Endothelial cell of umbilical vein (primary cell): ENCODE results near the gene PLXNB1. TPM values are rescaled to one million over a fixed set of nuclear protein-coding genes. Genes with fewer than 3 reads are reported as not detected.

ENCODE experiments used
- BruUV-seq: library from RNA; stranded (reverse); fragments of 400-500 nt; replicated peaks from 2 replicates; lab custom pipeline; 2021; lab: Mats Ljungman, UMichigan
- CTCF ChIA-PET: fragments of 300-600, 350-600 bp; sonication (Branson Sonifier 250); formaldehyde crosslinking; loops from one replicate; lab custom pipeline; 2021; ENCODE audit warnings: antibody characterized with exemption, inconsistent platforms; lab: Charles Lee
- POLR2A ChIA-PET: fragments of 300-600, 350-600 bp; sonication (Branson Sonifier 250); formaldehyde crosslinking; loops from one replicate; lab custom pipeline; 2021; ENCODE audit warnings: antibody characterized with exemption, inconsistent platforms; lab: Charles Lee
- DNase-seq: peaks from one replicate; pipeline ENCODE4 v3.0.0-alpha.2; 2011; ENCODE audit warnings: low read depth, low spot score
- FAIRE-seq: peaks from 2 replicates; lab custom pipeline; 2011; peaks lifted over from hg19 to GRCh38; lab: Jason Lieb, UNC
- H2AFZ ChIP-seq: 2 replicates; pipeline ENCODE4 v1.6.0; 2012; ENCODE audit warnings: low read depth, low read length, control low read depth, inconsistent platforms
- H3K27ac ChIP-seq: 2 replicates; pipeline ENCODE4 v1.5.1; 2011; ENCODE audit warnings: low read depth, mild to moderate bottlenecking, control low read depth, low read length, moderate library complexity; ENCODE audit not compliant: insufficient read depth
- H3K27me3 ChIP-seq, 2 experiments: 2 replicates each; pipeline versions ENCODE4 v1.6.0 to v1.6.1; 2011; ENCODE audit warnings: low read length in 2 of 2, mixed read lengths in 1 of 2; ENCODE audit not compliant: control insufficient read depth in 2 of 2, insufficient read depth in 2 of 2
- H3K36me3 ChIP-seq, 2 experiments: 2 replicates in 1 of 2; 3 replicates in 1 of 2; pipeline ENCODE4 v1.5.1; 2011; ENCODE audit warnings: low read length in 2 of 2, mild to moderate bottlenecking in 1 of 2, moderate library complexity in 1 of 2; ENCODE audit not compliant: control insufficient read depth in 2 of 2, insufficient read depth in 2 of 2; ENCODE audit errors: extremely low read depth in 1 of 2
- H3K4me1 ChIP-seq: 3 replicates; pipeline ENCODE4 v1.5.1; 2011; ENCODE audit warnings: mild to moderate bottlenecking, low read length; ENCODE audit not compliant: control insufficient read depth, insufficient read depth; ENCODE audit errors: extremely low read depth
- H3K4me2 ChIP-seq: 2 replicates; pipeline ENCODE4 v1.6.1; 2011; ENCODE audit warnings: low read length, control low read depth, mixed read lengths; ENCODE audit not compliant: insufficient read depth
- H3K4me3 ChIP-seq, 3 experiments: fragments of 200-600 bp in 1 of 3; sonication (generic), shearing (Covaris generic) in 1 of 3; replicated peaks in 1 of 3; 2 replicates each; pipeline ENCODE4 v1.5.1; 2011 to 2016; ENCODE audit warnings: control low read depth in 3 of 3, low read length in 3 of 3, mild to moderate bottlenecking in 2 of 3, inconsistent platforms in 1 of 3, low read depth in 1 of 3, moderate library complexity in 1 of 3; ENCODE audit not compliant: insufficient read depth in 1 of 3
- H3K79me2 ChIP-seq: 2 replicates; pipeline ENCODE4 v1.6.0; 2012; ENCODE audit warnings: low read length, inconsistent platforms; ENCODE audit not compliant: control insufficient read depth, insufficient read depth
- H3K9ac ChIP-seq: replicated peaks from 2 replicates; pipeline ENCODE3; 2011; ENCODE audit warnings: low read length, control low read depth; ENCODE audit not compliant: insufficient read depth; ENCODE audit errors: extremely low read depth
- H3K9me1 ChIP-seq: replicated peaks from 3 replicates; pipeline ENCODE4 v1.6.0; 2011; ENCODE audit warnings: mild to moderate bottlenecking, low read length; ENCODE audit not compliant: control insufficient read depth, insufficient read depth; ENCODE audit errors: extremely low read depth
- H3K9me3 ChIP-seq: replicated peaks from 2 replicates; pipeline ENCODE4 v1.5.1; 2012; ENCODE audit warnings: low read length, inconsistent platforms; ENCODE audit not compliant: control insufficient read depth, insufficient read depth
- H4K20me1 ChIP-seq: replicated peaks from 2 replicates; pipeline ENCODE3; 2011; ENCODE audit warnings: mild to moderate bottlenecking, low read length; ENCODE audit not compliant: control insufficient read depth, insufficient read depth; ENCODE audit errors: extremely low read depth
- CTCF ChIP-seq, 2 donors: IDR thresholded peaks; 1 replicate in 1 of 2; 2 replicates in 1 of 2; pipeline ENCODE4 v1.5.1; 2011; ENCODE audit warnings: low read length in 2 of 2, mild to moderate bottlenecking in 2 of 2, moderate library complexity in 2 of 2, control low read depth in 1 of 2, inconsistent platforms in 1 of 2, low read depth in 1 of 2; ENCODE audit not compliant: insufficient read depth in 1 of 2; ENCODE audit errors: extremely low read depth in 1 of 2
- EZH2 ChIP-seq: IDR thresholded peaks from 2 replicates; pipeline ENCODE4 v1.6.1; 2012; ENCODE audit warnings: borderline replicate concordance, low read depth, mild to moderate bottlenecking, moderate library complexity, low read length, inconsistent platforms; ENCODE audit not compliant: severe bottlenecking
- FOS ChIP-seq: IDR thresholded peaks from 2 replicates; pipeline ENCODE4 v1.6.1; 2011; ENCODE audit warnings: mild to moderate bottlenecking, low read length, moderate library complexity, borderline replicate concordance; ENCODE audit not compliant: insufficient read depth
- GATA2 ChIP-seq: IDR thresholded peaks from 2 replicates; pipeline ENCODE4 v1.7.0; 2011; ENCODE audit warnings: low read depth, mild to moderate bottlenecking, moderate library complexity, mixed read lengths, low read length; ENCODE audit not compliant: insufficient read length, insufficient read depth
- JUN ChIP-seq: IDR thresholded peaks from 2 replicates; pipeline ENCODE4 v1.6.1; 2011; ENCODE audit warnings: borderline replicate concordance, low read depth; ENCODE audit not compliant: insufficient read length, insufficient read depth
- MAX ChIP-seq: IDR thresholded peaks from 2 replicates; pipeline ENCODE4 v1.6.1; 2011; ENCODE audit not compliant: insufficient read depth, insufficient read length
- MYC ChIP-seq: IDR thresholded peaks from one replicate; pipeline ENCODE4 v1.6.1; 2011; ENCODE audit warnings: mild to moderate bottlenecking, low read depth, low read length
- POLR2A ChIP-seq: IDR thresholded peaks from 2 replicates; pipeline ENCODE4 v1.6.1; 2012; ENCODE audit warnings: low read depth, mild to moderate bottlenecking, control low read depth, low read length
- POLR2AphosphoS5 ChIP-seq: IDR thresholded peaks from 2 replicates; pipeline ENCODE4 v1.6.1; 2012; ENCODE audit warnings: low read depth, mild to moderate bottlenecking, control low read depth, low read length, moderate library complexity; ENCODE audit not compliant: insufficient read depth
- dilution Hi-C: fragments of 300-500 bp; cut with MboI; formaldehyde crosslinking; loops from one replicate; pipeline ENCODE4 v1.15.0; 2019; ENCODE audit warnings: low sequenced_read_pairs; ENCODE audit not compliant: extremely low pct_ligation_motif_present
- intact Hi-C: fragments of 100-400 bp; cut with micrococcal nuclease; formaldehyde crosslinking; loops from one replicate; pipeline ENCODE4 v1.10.0; 2022
- polyA plus RNA-seq, 4 experiments: library from polyadenylated mRNA; depleted of rRNA in 3 of 4; stranded (reverse) in 3 of 4; unstranded in 1 of 4; fragments of >200 nt; gene quantifications; 2 replicates each; pipeline versions ENCODE4 v1.2.1 to v1.2.3, GENCODE V29; 2011 to 2012; ENCODE audit warnings: missing spikeins in 1 of 4
- total RNA-seq: library from RNA; stranded (reverse); gene quantifications from 2 replicates; pipeline ENCODE4 v1.2.3, GENCODE V29; 2021

The PLXNB1 gene
- total and polyA plus RNA-seq, 2 donors (not counting 3 experiments of a cell fraction or from before 2014, with no cell fraction given) = 43.1 to 45.2 TPM

- intact Hi-C loops = loop anchor here (1.0 kb wide), 1 partner anchor 124 kb away; no protein-coding TSS in a partner anchor
- dilution Hi-C loops = no loop called here
- DNase-seq (no peak), FAIRE-seq (no peak)
- Histone ChIP-seq H4K20me1 (no peaks in the 10 kb centered on the region), H2AFZ (no peak overlapping the region), H3K36me3 (no peaks in the 10 kb centered on the region), H3K27ac (no peak overlapping the region), H3K4me3 (no peak overlapping the region), H3K4me1 (peaks cover 10% of the 10 kb centered on the region), H3K9me3 (no peaks in the 10 kb centered on the region), H3K4me2 (no peak overlapping the region), H3K79me2 (no peaks in the 10 kb centered on the region), H3K27me3 (peaks cover 7 to 15% of the 10 kb centered on the region in 2 experiments), H3K9ac (no peak overlapping the region), H3K9me1 (no peaks in the 10 kb centered on the region)
- POLR2A ChIA-PET = no interaction called here
- BruUV-seq = no TSS peak
- CTCF ChIA-PET = interaction anchor here (12.6 kb wide), 1 partner anchor 38 kb away, joined by 716 read pairs; no protein-coding TSS in a partner anchor
- TF ChIP-seq CTCF (IDR thresholded peaks at IDR 0.05; ENCODE audit: extremely low read depth in 1 of 2, insufficient read depth in 1 of 2, low read depth in 1 of 2, low read length in 2 of 2) (no peak), GATA2 (no peak), FOS (no peak), POLR2A (no peak), MYC (no peak), JUN (no peak), EZH2 (no peak), POLR2AphosphoS5 (no peak), MAX (no peak)
Measured at GRCh38 chr3:48397767-48398681, 31.9 kb downstream of the PLXNB1 start.
